ENCODE data around the gene CNFN.

The CNFN gene

GRCh38 chr19:42427313-42427712, 37.2 kb upstream of the CNFN start, which contains the start of gene LIPE:
Gene LIPE (minus strand): TSS chr19:42427388. CDS start chr19:42427149, 239 bp downstream.
- Histone ChIP-seq H3F3A (ENCODE audit: insufficient read depth, low read length) (no peaks in the 10 kb centered on the region), H3K27ac (ENCODE audit: low read depth, low read length, poor library complexity, severe bottlenecking) (no peak within 1 kb of the TSS), H3K9me3 (ENCODE audit: low read length) (no peaks in the 10 kb centered on the region), H4K20me1 (ENCODE audit: insufficient read depth, low read length) (no peaks in the 10 kb centered on the region), H3K4me2 (ENCODE audit: low read length) (no peak within 1 kb of the TSS), H3K9ac (ENCODE audit: low read length) (no peak within 1 kb of the TSS), H2AFZ (ENCODE audit: low read length) (no peak within 1 kb of the TSS), H3K9me2 (ENCODE audit: low read depth, low read length) (no peaks in the 10 kb centered on the region), H3K4me3 (ENCODE audit: low read depth, low read length, poor library complexity, severe bottlenecking) (no peak within 1 kb of the TSS), H3K36me3 (ENCODE audit: insufficient read depth, low read length) (no peaks in the 10 kb centered on the region), H3K27me3 (ENCODE audit: insufficient read depth, low read length) (no peaks in the 10 kb centered on the region), H3K79me2 (ENCODE audit: insufficient read depth, low read length) (no peaks in the 10 kb centered on the region), H3K4me1 (ENCODE audit: insufficient read depth, low read length, severe bottlenecking) (peaks cover 10% of the 10 kb centered on the region)
- TF ChIP-seq CTCF (IDR thresholded peaks at IDR 0.05; ENCODE audit: low read length) (no peak), EZH2 (IDR thresholded peaks at IDR 0.05; ENCODE audit: borderline replicate concordance, low read length) (no peak)

- Histone ChIP-seq H4K20me1 (ENCODE audit: insufficient read depth, low read length) (no peaks in the 10 kb centered on the region), H3F3A (ENCODE audit: insufficient read depth, low read length) (no peaks in the 10 kb centered on the region), H3K9me3 (ENCODE audit: low read length) (no peaks in the 10 kb centered on the region), H2AFZ (ENCODE audit: low read length) (no peak overlapping the region), H3K9ac (ENCODE audit: low read length) (no peak overlapping the region), H3K9me2 (ENCODE audit: low read depth, low read length) (no peaks in the 10 kb centered on the region), H3K4me1 (ENCODE audit: insufficient read depth, low read length, severe bottlenecking) (peaks cover 17% of the 10 kb centered on the region), H3K36me3 (ENCODE audit: insufficient read depth, low read length) (no peaks in the 10 kb centered on the region), H3K4me2 (ENCODE audit: low read length) (no peak overlapping the region), H3K27me3 (ENCODE audit: insufficient read depth, low read length) (no peaks in the 10 kb centered on the region), H3K4me3 (ENCODE audit: low read depth, low read length, poor library complexity, severe bottlenecking) (no peak overlapping the region), H3K27ac (ENCODE audit: low read depth, low read length, poor library complexity, severe bottlenecking) (no peak overlapping the region), H3K79me2 (ENCODE audit: insufficient read depth, low read length) (no peaks in the 10 kb centered on the region)
- TF ChIP-seq EZH2 (IDR thresholded peaks at IDR 0.05; ENCODE audit: borderline replicate concordance, low read length) (no peak), CTCF (IDR thresholded peaks at IDR 0.05; ENCODE audit: low read length) (no peak)
Measured at GRCh38 chr19:42426643-42427042, 36.5 kb upstream of the CNFN start.

- H3K27me3 ChIP-seq (ENCODE audit: insufficient read depth, low read length) = no peaks in the 10 kb centered on the region
Measured at GRCh38 chr19:42424712-42425131, 34.6 kb upstream of the CNFN start.

More at GRCh38 chr19:42424712-42425131, 34.6 kb upstream of the CNFN start:
- Histone ChIP-seq H4K20me1 (ENCODE audit: insufficient read depth, low read length) (no peaks in the 10 kb centered on the region), H3K36me3 (ENCODE audit: insufficient read depth, low read length) (no peaks in the 10 kb centered on the region; the same call in 1 of the 2 replicates), H3K27ac (ENCODE audit: low read depth, low read length, poor library complexity, severe bottlenecking) (no peak overlapping the region), H3K4me1 (ENCODE audit: insufficient read depth, low read length, severe bottlenecking) (peaks cover 33% of the 10 kb centered on the region), H3K9ac (ENCODE audit: low read length) (no peak overlapping the region), H3K9me3 (ENCODE audit: low read length) (no peaks in the 10 kb centered on the region), H2AFZ (ENCODE audit: low read length) (no peak overlapping the region), H3K4me2 (ENCODE audit: low read length) (no peak overlapping the region), H3F3A (ENCODE audit: insufficient read depth, low read length) (no peaks in the 10 kb centered on the region), H3K79me2 (ENCODE audit: insufficient read depth, low read length) (no peaks in the 10 kb centered on the region), H3K9me2 (ENCODE audit: low read depth, low read length) (no peaks in the 10 kb centered on the region), H3K4me3 (ENCODE audit: low read depth, low read length, poor library complexity, severe bottlenecking) (no peak overlapping the region)
- peak; percentile 48 for TF ChIP-seq CTCF (IDR thresholded peaks at IDR 0.05; ENCODE audit: low read length)
- TF ChIP-seq EZH2 (IDR thresholded peaks at IDR 0.05; ENCODE audit: borderline replicate concordance, low read length) = no peak

Measured in OCI-LY1 (cell line).